Mesothelial cell of epicardium (in vitro differentiated cells): ENCODE measurements around the gene ASNS. TPM values are rescaled to one million over a fixed set of nuclear protein-coding genes. Genes with fewer than 3 reads are reported as not detected.
A peak's percentile ranks its signal among the peaks of the same experiment; 100 is the strongest.

ENCODE experiments used
- DNase-seq, 2 experiments: peaks; one replicate each; pipeline ENCODE4 v3.0.0; 2021; ENCODE audit warnings: low spot score in 2 of 2; ENCODE audit not compliant: unreplicated experiment in 2 of 2
- H3K27ac Mint-ChIP-seq: 2 replicates; pipeline ENCODE4 v1.8.0; 2021; ENCODE audit warnings: mixed read lengths
- H3K27me3 Mint-ChIP-seq: 2 replicates; pipeline ENCODE4 v1.8.0; 2021; ENCODE audit warnings: low read depth, mixed read lengths
- H3K36me3 Mint-ChIP-seq: 2 replicates; pipeline ENCODE4 v1.8.0; 2021; ENCODE audit warnings: mixed read lengths
- H3K4me1 Mint-ChIP-seq: 2 replicates; pipeline ENCODE4 v1.8.0; 2021; ENCODE audit warnings: mixed read lengths
- H3K4me3 Mint-ChIP-seq: 2 replicates; pipeline ENCODE4 v1.8.0; 2021; ENCODE audit warnings: mild to moderate bottlenecking, moderate library complexity, mixed read lengths
- H3K9me3 Mint-ChIP-seq: 2 replicates; pipeline ENCODE4 v1.8.0; 2021; ENCODE audit warnings: mixed read lengths
- CTCF ChIP-seq: fragments of 200-600 bp; sonication (generic); IDR thresholded peaks from one replicate; pipeline ENCODE4 v1.5.0; 2021; ENCODE audit warnings: antibody characterized with exemption; ENCODE audit not compliant: unreplicated experiment
- total RNA-seq: library from RNA; stranded (reverse); gene quantifications from 3 replicates; pipeline ENCODE4 v1.2.1, GENCODE V29; 2021

The ASNS gene
- total RNA-seq, 1 donor from 2014 or later: 26.8 TPM

- Mint-ChIP-seq H3K27ac (no peak overlapping the region), H3K9me3 (no peaks in the 10 kb centered on the region), H3K27me3 (peaks cover 33% of the 10 kb centered on the region), H3K36me3 (no peaks in the 10 kb centered on the region), H3K4me1 (no peaks in the 10 kb centered on the region), H3K4me3 (no peak overlapping the region)
- no peak for DNase-seq
- TF ChIP-seq CTCF: no peak
These were observed 28.2 kb downstream of the ASNS start for GRCh38 chr7:97844036-97844435.

GRCh38 chr7:97842772-97843345, 29.3 kb downstream of the ASNS start:
- H3K36me3 Mint-ChIP-seq: no peaks in the 10 kb centered on the region
- no peak overlapping the region for H3K4me3 Mint-ChIP-seq
- H3K9me3 Mint-ChIP-seq: no peaks in the 10 kb centered on the region
- H3K27me3 Mint-ChIP-seq: peaks cover 38% of the 10 kb centered on the region
- no peak overlapping the region for H3K27ac Mint-ChIP-seq
- no peak for TF ChIP-seq CTCF
- no peaks in the 10 kb centered on the region for H3K4me1 Mint-ChIP-seq
- no peak for DNase-seq

- Mint-ChIP-seq H3K9me3 (no peaks in the 10 kb centered on the region), H3K27ac (no peak overlapping the region), H3K27me3 (peaks cover 39% of the 10 kb centered on the region), H3K36me3 (no peaks in the 10 kb centered on the region), H3K4me3 (no peak overlapping the region), H3K4me1 (no peaks in the 10 kb centered on the region)
- DNase-seq: no peak
- no peak for TF ChIP-seq CTCF
These were observed 30.2 kb downstream of the ASNS start for GRCh38 chr7:97842006-97842405.

GRCh38 chr7:97835296-97836138, 36.7 kb downstream of the ASNS start:
- DNase-seq: peak; percentile 40 to 73
- H3K4me3 Mint-ChIP-seq: no peak overlapping the region
- peak; percentile 73 for TF ChIP-seq CTCF
- H3K4me1 Mint-ChIP-seq: no peaks in the 10 kb centered on the region
- H3K36me3 Mint-ChIP-seq: no peaks in the 10 kb centered on the region
- no peaks in the 10 kb centered on the region for H3K9me3 Mint-ChIP-seq
- peaks cover 69% of the 10 kb centered on the region for H3K27me3 Mint-ChIP-seq
- no peak overlapping the region for H3K27ac Mint-ChIP-seq

GRCh38 chr7:97819161-97819560, 53.0 kb downstream of the ASNS start:
- no peak overlapping the region for H3K4me3 Mint-ChIP-seq
- peaks cover 2% of the 10 kb centered on the region for H3K27me3 Mint-ChIP-seq
- no peak for TF ChIP-seq CTCF
- H3K27ac Mint-ChIP-seq: no peak overlapping the region
- H3K36me3 Mint-ChIP-seq: no peaks in the 10 kb centered on the region
- peaks cover 6% of the 10 kb centered on the region for H3K9me3 Mint-ChIP-seq
- no peak for DNase-seq
- H3K4me1 Mint-ChIP-seq: no peaks in the 10 kb centered on the region
